Fibroblast of skin of left biceps (primary cell): ENCODE data around the gene GCA.

Source experiments
- DNase-seq, 2 experiments: peaks; one replicate each; pipeline ENCODE4 v3.0.0-alpha.2; 2013; ENCODE audit warnings: low read depth in 2 of 2

The GCA gene

DNA sequence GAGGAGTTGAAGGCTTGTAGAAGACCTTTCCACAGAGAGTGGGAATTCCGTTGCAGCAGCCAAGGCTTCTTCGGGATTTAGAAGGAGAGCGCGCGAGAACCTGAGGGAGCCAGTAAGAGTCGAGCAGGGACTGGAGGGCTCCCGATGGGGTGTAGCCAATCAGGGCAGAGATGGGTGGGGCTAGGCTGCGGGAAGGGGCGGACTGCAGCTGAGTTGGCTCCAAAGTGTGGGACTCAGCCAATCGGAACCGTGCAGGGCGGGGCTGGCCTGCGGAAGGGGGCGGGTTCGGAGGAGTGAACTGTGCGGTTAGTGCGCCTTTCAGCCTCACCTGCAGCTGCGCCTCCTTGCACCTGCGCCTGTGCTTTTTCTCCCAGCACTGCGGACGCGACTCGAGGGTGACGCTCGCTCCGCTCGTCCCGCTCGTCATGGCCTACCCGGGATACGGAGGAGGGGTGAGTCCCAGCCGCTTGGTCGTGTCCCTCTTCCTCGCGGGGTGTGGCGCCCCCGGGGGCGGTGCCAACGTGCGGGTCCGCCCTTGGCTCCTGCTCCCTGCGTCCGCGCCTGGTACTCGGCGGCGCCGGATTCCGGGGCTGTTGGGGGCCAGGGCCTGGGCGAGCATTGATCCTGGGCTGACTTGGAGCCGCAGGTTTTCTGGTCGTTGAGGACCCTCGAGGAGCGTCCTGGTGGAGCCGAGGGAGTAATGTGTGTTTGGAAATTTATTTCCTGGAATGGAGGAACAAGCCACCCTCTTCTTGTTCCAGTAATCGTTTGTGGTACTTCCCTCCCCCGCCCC, at the start of gene GCA:
Gene GCA (plus strand): TSS at position 309 of the 793 bp plus-strand sequence. CDS start 117 bp downstream, at position 426.
- DNase-seq: peak; percentile 74 to 76

DNA sequence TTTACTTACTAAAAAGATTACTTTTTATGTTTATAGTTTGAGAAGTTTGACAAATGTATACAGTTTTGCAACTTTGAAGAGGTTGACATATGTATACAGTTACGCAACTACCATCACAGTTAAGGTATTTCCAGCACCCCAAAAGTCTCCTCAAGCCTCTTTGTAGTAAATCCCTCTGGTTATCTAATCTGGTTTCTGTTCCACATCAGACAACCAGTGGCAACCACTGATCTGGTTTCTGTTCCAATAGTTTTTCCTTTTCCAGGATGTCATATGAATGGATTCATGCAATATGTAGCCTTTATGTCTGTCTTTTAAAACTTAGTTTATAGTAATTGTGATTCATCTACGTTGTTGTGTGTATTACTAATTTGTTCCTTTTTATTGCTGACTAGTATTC, 48.9 kb upstream of the GCA start:
- DNase-seq: no peak

DNA sequence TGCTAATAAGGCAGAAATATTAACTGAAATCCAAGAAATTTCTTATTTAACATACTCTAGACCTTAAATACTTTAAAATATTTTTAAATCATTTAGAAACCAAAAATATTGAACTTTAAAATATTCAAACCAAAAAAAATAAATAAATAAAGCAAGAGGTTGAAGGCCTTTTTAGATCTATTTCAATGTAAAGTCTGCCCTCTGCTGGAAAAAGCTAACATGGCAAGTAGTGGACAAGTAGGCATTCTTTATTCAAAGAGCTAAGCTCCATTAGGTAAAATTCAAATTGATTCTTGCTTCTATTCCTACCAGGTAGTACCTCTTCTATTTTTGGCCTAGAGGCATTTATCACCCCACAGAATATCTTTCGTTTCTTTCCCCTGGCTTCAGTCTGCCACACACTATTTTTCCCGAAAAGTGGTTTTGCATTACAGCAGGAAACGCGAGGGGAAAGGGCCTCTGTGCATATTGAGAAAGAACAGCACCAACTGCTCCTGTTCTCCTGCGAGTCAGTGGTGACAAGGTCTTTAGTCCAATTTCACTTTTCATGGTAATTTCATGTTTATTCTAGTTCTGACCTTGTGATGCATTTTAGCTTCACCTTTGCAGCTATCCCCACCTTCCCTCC, 45.9 kb upstream of the GCA start:
- peak; percentile 48 to 50 for DNase-seq

DNA sequence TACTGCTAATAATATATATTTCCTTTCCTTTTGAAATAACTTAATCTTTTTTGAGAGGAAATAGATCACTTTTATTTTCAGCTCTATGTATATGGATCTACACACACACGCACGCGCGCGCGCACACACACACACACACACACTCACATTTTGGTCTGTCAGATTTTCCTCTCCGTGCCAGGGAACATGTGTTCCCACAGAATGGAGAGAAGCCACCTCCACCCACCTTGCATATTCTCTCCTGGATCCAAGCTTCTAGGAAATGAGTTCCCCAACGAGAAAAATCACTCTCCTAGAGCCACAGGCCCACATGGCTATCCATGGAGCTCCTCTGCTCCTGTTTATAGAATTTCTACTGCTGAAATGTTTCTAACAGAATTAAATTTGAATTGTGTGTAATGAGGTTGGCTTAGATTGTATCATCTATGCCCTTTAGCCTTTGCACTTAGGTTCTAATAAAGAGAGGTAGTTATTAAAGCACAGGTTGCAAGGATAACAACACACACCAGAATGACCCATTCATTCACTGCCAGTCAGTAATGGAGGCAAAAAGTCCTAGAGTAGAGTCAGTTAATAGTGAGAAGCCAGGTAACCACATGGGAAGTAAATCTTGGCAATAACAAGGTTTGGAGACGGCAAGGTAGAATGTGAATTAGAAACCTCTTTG, 45.1 kb upstream of the GCA start:
- DNase-seq: no peak

- no peak for DNase-seq
Observed at GRCh38 chr2:162300266-162300665, 43.7 kb upstream of the GCA start.

DNA sequence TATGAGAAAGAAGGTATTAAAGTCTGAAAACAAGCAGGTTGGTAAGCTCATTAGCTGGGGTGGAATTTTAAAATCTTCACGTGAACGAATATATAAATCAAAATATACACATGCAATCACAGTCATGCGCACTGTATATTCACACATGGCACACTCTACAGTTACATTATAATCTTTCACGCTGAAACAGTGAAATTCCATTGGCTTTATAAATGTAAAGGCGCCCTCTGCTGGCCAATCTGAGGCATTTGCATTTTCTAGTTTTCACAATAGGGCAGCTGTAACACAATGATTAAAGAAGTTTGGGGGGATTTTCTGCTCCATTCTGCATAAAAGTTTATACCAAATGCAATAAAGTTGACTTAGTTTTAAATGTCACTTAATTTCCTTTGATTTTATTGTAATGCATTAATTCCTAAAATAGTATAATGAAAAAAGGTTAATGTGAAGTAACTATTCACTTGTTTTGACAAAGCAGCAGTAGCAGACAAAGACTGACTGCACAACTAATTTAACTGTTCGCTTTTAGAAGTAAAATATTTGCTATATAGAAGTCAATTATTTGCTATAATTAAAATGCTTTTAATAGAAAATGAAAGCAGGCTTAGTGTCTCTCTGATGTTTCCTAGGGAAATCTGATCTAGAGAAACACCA, 42.7 kb upstream of the GCA start:
- DNase-seq: peak; percentile 32 to 43

DNA sequence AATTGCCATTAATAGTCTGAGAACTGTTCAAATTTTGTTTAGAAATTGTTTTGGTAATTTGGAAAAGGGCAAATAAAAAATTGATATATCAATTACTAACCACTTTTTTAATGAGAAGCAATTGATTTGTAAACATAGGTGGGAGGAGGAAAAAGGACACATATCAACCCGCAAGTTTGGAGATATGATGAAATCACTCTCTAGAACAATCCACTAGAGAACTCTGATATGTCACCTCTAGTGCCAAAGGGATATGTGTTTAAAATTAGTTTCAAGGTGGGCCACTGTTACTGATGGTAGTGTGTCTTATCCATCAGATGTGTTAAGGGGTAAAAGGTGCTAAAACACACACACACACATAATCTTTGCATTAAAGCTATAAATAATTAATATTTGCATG, 42.1 kb upstream of the GCA start:
- DNase-seq: no peak

GRCh38 chr2:162305901-162306300, 38.0 kb upstream of the GCA start:
- no peak for DNase-seq

GRCh38 chr2:162308747-162309503, 35.0 kb upstream of the GCA start:
- no peak for DNase-seq

DNA sequence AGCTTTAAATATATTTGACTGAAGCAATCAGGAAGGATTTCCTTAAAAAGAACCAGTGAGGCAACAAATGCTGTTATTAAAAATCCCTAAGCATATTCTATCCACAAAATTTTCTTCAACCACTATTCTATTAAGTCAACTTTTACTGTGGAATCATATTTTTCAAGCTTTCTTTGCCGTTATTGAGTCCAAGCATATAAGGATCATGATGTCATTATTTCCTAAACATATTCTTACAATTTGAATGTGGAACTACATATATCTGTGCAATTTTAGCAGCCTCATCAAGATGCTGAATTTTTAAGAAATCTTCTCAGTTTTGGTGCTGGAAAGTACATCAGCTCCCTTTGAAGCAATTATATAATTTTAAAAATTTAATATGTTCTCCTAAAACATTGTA, 31.1 kb upstream of the GCA start:
- DNase-seq: no peak

- DNase-seq: no peak
Observed at GRCh38 chr2:162315938-162316337, 28.0 kb upstream of the GCA start.

- DNase-seq: no peak
Observed at GRCh38 chr2:162316590-162316989, 27.3 kb upstream of the GCA start.

DNA sequence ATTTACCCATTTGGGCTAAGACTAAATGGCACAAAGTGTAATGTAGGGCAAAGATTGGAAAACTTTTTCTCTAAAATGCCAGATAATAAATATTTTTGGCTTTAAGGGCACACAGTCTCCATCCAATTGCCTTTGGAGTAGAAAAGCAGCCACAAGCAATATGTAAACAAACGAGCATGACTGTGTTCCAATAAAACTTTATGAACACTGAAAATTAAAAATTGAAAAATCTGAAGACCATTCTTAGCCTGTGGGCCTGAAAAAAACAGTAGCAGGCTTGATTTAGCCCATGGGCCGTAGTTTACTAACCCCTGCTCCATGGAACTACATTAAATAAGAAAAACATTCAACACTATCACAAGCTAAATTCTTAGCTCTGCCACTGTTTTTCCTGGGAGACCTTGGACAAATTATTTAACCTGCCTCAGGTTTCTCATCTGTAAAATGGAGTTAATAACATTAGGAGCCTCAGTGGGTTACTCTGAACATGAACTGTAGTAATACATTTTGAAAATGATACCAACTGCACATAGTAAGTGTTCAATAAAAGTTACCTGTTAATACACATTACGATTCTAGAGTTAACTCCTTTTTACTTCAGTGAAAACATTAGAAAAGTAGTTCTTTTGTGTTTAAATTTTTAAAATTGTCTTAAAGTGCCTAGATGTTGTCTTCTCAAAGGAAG, 26.7 kb upstream of the GCA start:
- DNase-seq: no peak

- DNase-seq: no peak
Observed at GRCh38 chr2:162317861-162318327, 26.0 kb upstream of the GCA start.

GRCh38 chr2:162318328-162319180, 25.4 kb upstream of the GCA start, which contains the start of gene IFIH1:
Gene IFIH1, minus strand, starts transcription at chr2:162318684. Its CDS starts 377 bp downstream, at chr2:162318307.
- DNase-seq: peak; percentile 54

DNA sequence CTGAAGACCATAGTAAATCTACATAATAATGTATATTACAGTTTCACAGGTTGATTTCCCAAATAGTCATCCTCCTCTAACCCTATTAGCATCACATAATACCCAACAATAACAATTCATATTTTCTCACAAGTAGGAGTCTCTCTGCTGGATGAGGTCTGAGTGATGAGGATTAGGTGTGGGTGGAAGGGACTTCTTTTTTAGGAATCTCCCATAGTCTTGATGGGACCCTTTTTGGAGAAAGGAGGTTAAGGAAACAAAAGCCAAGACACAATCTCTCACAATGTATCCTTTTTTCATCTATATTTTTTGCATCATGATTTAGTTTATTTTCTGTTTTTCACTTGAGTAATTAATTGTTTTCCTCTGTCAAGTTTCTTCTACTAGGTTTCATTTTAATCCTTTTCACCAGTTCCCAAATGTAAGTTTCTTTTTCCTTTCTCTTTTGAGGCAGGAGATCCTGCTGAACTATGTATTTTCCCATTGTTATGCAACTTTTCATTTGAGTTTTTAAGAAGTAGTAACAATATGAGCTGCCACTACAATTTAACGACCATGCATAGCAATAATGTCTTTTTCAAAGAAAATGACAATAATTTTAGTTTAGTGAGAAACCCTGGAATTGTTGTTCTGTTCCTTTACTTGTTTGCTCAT, 22.9 kb upstream of the GCA start:
- DNase-seq: no peak

- no peak for DNase-seq
Observed at GRCh38 chr2:162324953-162325352, 19.0 kb upstream of the GCA start.

DNA sequence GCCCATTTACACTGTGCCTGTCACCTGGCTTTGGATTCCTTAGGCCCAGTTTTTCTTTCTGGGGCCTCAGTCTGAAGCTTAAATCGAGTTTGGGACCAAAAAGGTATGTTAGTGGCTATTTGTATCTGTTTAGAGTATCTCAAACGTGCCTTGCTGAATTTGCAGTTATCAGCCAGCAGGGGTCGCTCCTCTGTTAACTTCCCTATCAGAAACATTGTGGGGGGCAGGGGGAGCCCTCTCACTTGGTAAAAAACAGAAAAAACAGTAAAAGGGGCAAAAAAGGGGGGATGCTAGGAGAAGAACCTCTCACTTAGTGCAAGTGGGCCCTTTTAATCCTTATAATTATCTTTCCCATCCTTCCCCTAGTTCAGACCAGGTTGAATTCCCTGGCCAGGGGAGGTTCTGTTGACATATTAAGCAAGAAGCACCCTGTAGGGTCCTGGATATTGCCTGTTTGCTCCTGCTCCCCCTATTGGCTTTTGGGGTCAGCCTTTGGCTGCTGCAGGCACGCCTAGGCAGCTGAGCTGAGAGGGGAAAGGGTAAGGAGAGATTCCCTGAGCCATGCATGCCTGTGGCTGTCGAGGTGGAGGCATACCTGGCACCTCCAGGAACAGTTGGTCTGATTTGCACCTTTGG, 16.7 kb upstream of the GCA start:
- no peak for DNase-seq

DNA sequence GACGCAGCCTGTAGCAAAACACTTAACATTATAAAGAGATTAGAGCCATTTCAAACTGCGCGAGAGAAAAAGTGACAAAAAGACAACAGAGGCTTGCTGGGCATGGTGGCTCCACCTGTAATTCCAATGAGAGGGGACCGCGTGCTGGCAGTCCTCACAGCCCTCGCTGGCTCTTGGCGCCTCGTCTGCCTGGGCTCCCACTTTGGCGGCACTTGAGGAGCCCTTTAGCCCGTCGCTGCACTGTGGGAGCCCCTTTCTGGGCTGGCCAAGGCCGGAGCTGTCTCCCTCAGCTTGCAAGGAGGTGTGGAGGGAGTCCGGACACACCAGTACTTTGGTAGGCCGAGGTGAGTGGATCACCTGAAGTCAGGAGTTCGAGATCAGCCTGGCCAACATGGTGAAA, 16.1 kb upstream of the GCA start:
- DNase-seq: no peak
